ENCODE data around the gene EIF1. TPM values are rescaled to one million over a fixed set of nuclear protein-coding genes. Genes with fewer than 3 reads are reported as not detected.

Gene EIF1
- total RNA-seq, 1 experiment from 2014 or later = 1,082 TPM

- peak overlapping the region; percentile 55 to 62 for H3K4me3 ChIP-seq (replicated peaks in 1 of 2; ENCODE audit: low read depth in 1 of 2, low read length in 2 of 2)
- TF ChIP-seq POLR2AphosphoS5 (IDR thresholded peaks at IDR 0.05; ENCODE audit: low read depth, low read length) (no peak), POLR2A (IDR thresholded peaks at IDR 0.05; ENCODE audit: borderline replicate concordance, extremely low read depth, insufficient read depth, insufficient read length) (no peak), RAD21 (IDR thresholded peaks at IDR 0.05; ENCODE audit: low read depth) (no peak), JUND (IDR thresholded peaks at IDR 0.05) (no peak), TCF7L2 (IDR thresholded peaks at IDR 0.05; ENCODE audit: borderline replicate concordance, extremely low read depth, insufficient read depth, insufficient read length) (no peak), EGR1 (IDR thresholded peaks at IDR 0.05; ENCODE audit: low read depth) (no peak)
Observed at GRCh38 chr17:41733348-41734138, 44.9 kb downstream of the EIF1 start.

GRCh38 chr17:41734139-41734948, 45.7 kb downstream of the EIF1 start, which contains the start of gene HAP1:
Gene HAP1 (minus strand): TSS chr17:41734643. CDS start chr17:41734634, 9 bp downstream.
- Histone ChIP-seq H4K20me1 (ENCODE audit: insufficient read depth) (no peaks in the 10 kb centered on the region), H3K9ac (ENCODE audit: low read length) (peak within 1 kb of the TSS; percentile 52), H3K27ac (ENCODE audit: low read depth, low read length) (peak within 1 kb of the TSS; percentile 40; the same call in 1 of the 2 replicates), H3K27me3 (ENCODE audit: insufficient read depth, low read length) (no peaks in the 10 kb centered on the region), H3K9me3 (ENCODE audit: control insufficient read depth in 1 of 2, insufficient read depth in 1 of 2, low read depth in 1 of 2, low read length in 2 of 2) (no peaks in the 10 kb centered on the region), H3K4me3 (replicated peaks in 1 of 2; ENCODE audit: low read depth in 1 of 2, low read length in 2 of 2) (peak within 1 kb of the TSS; percentile 55 to 62), H3K79me2 (ENCODE audit: insufficient read depth, low read length) (no peaks in the 10 kb centered on the region), H3K4me1 (ENCODE audit: control insufficient read depth in 1 of 2, insufficient read depth in 2 of 2, low read length in 2 of 2) (peaks cover 11 to 35% of the 10 kb centered on the region in 2 experiments), H3K4me2 (ENCODE audit: low read length) (peak within 1 kb of the TSS; percentile 85), H2AFZ (ENCODE audit: low read depth, low read length, poor library complexity, severe bottlenecking) (peak within 1 kb of the TSS; percentile 92), H3K9me2 (ENCODE audit: insufficient read depth) (no peaks in the 10 kb centered on the region), H3K36me3 (ENCODE audit: control insufficient read depth in 1 of 2, insufficient read depth in 2 of 2, low read length in 2 of 2) (no peaks in the 10 kb centered on the region)
- ChIA-PET CTCF (no interaction called here), POLR2A (interaction anchor here (1.3 to 1.9 kb wide), 3 partner anchors 9 to 66 kb away, joined by 3 to 6 read pairs (median 4); partner anchors contain the start of gene JUP), RAD21 (ENCODE audit: low non-redundant PET in 1 of 2, low total read pairs in 2 of 2, uncharacterized antibody in 2 of 2, unreplicated experiment in 2 of 2) (no interaction called here)
- peak; percentile 73 for ATAC-seq
- DNase-seq (ENCODE audit: low read depth, low spot score) = no peak
- intact Hi-C loops (cut with micrococcal nuclease) = no loop called here
- BruUV-seq (replicated peaks) = TSS peak; percentile 46
- TF ChIP-seq POLR2AphosphoS5 (IDR thresholded peaks at IDR 0.05; ENCODE audit: low read depth, low read length) (peak; percentile 98), ATF3 (IDR thresholded peaks at IDR 0.05) (no peak), TCF7L2 (IDR thresholded peaks at IDR 0.05; ENCODE audit: borderline replicate concordance, extremely low read depth, insufficient read depth, insufficient read length) (peak; percentile 56), ZNF274 (IDR thresholded peaks at IDR 0.05; ENCODE audit: low read depth, low read length) (no peak), ZBTB33 (IDR thresholded peaks at IDR 0.05; ENCODE audit: extremely low read depth, insufficient replicate concordance, low read length) (no peak), POLR2A (IDR thresholded peaks at IDR 0.05; ENCODE audit: borderline replicate concordance, extremely low read depth, insufficient read depth, insufficient read length) (peak; percentile 66), JUND (IDR thresholded peaks at IDR 0.05) (peak; percentile 80; the same call in 1 of the 2 replicates), SP1 (IDR thresholded peaks at IDR 0.05; ENCODE audit: low read depth) (no peak; the same call in 1 of the 2 replicates), EZH2 (IDR thresholded peaks at IDR 0.05) (no peak)

More at GRCh38 chr17:41733348-41734138, 44.9 kb downstream of the EIF1 start:
- intact Hi-C loops (cut with micrococcal nuclease) = no loop called here
- H3K27me3 ChIP-seq (ENCODE audit: insufficient read depth, low read length) = no peaks in the 10 kb centered on the region
- no peak overlapping the region for H2AFZ ChIP-seq (ENCODE audit: low read depth, low read length, poor library complexity, severe bottlenecking)
- H4K20me1 ChIP-seq (ENCODE audit: insufficient read depth) = no peaks in the 10 kb centered on the region
- H3K9me2 ChIP-seq (ENCODE audit: insufficient read depth) = no peaks in the 10 kb centered on the region
- ChIA-PET RAD21 (ENCODE audit: low non-redundant PET in 1 of 2, low total read pairs in 2 of 2, uncharacterized antibody in 2 of 2, unreplicated experiment in 2 of 2) (no interaction called here), POLR2A (interaction anchor here (0.7 to 1.3 kb wide), 3 partner anchors 9 to 40 kb away, joined by 3 to 6 read pairs (median 5); no protein-coding TSS in a partner anchor), CTCF (no interaction called here)
- H3K9me3 ChIP-seq (ENCODE audit: control insufficient read depth in 1 of 2, insufficient read depth in 1 of 2, low read depth in 1 of 2, low read length in 2 of 2) = no peaks in the 10 kb centered on the region
- H3K9ac ChIP-seq (ENCODE audit: low read length) = peak overlapping the region; percentile 52; the same call in 1 of the 2 replicates
- DNase-seq (ENCODE audit: low read depth, low spot score) = no peak
- no peak for ATAC-seq
- peaks cover 5 to 27% of the 10 kb centered on the region in 2 experiments; a peak in 3 of 4 replicates for H3K4me1 ChIP-seq (ENCODE audit: control insufficient read depth in 1 of 2, insufficient read depth in 2 of 2, low read length in 2 of 2)
- no peaks in the 10 kb centered on the region for H3K36me3 ChIP-seq (ENCODE audit: control insufficient read depth in 1 of 2, insufficient read depth in 2 of 2, low read length in 2 of 2)
- H3K27ac ChIP-seq (ENCODE audit: low read depth, low read length) = no peak overlapping the region; the same call in 1 of the 2 replicates
- H3K79me2 ChIP-seq (ENCODE audit: insufficient read depth, low read length) = no peaks in the 10 kb centered on the region
- BruUV-seq (replicated peaks) = no TSS peak
- H3K4me2 ChIP-seq (ENCODE audit: low read length) = peak overlapping the region; percentile 85

Data from HCT116 (cell line).